Measurements from ENCODE around the gene PLCB1. TPM values are rescaled to one million over a fixed set of nuclear protein-coding genes. Genes with fewer than 3 reads are reported as not detected.

PLCB1 gene
- total RNA-seq, 1 donor from 2014 or later: 13.6 TPM

DNA sequence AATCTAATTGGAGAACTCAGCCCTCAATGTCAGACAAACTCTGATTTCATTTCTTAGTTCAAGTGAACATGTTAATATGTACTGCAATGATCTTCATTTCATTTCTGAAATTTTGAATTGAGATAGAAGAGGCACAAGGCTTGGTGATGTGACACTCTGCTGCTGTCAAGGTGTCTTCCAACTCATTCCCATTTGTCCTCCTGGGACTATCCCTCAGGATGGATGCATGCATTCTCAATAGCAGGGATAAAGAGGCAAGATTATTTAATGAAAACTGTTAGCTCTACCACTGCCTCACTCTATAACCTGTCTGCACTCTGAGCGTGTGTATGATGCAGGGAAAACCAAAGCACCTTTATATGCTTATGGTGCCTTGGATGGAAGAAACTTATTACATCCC, 78.7 kb downstream of the PLCB1 start:
- DNase-seq (ENCODE audit: low read depth, low spot score): no peak

DNA sequence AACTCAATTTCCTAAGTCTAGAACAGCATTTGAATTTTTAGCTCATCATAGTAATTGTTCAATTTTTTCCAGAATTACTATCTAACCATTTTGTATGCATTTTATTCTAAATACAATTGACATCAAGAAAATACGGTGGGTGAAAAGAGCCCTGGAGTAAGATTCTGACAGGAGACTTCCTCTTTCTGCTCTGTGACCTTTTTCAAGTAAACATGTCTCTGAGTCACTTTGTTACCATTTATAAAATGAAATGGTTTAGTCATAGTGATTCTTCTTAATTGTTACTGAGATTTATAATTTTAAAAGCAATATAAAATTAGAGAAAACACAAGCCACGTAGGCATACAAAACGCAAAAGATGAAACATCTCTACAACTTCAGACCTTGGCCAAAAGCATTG, 80.2 kb downstream of the PLCB1 start:
- DNase-seq (ENCODE audit: low read depth, low spot score): no peak

DNA sequence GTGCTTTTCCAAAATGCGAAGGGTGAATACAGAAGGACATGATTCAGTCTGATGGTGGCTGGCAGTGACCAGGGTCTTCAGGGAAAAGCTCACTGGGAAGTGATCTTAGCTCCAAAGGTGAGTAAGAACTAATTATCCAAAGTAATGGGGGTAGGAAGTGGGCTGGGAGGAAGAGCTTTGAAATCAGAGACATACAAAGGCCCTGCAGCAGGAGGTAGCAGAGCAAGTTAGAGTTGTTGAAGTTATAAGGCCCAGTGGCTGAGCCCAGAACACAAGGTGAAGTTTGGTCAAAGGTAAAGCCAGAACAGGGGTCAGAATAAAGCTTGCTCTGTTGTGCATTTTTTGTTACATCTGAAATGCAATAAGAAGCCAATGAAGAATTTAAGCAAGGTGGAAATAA, 81.2 kb downstream of the PLCB1 start:
- DNase-seq (ENCODE audit: low read depth, low spot score): no peak

DNA sequence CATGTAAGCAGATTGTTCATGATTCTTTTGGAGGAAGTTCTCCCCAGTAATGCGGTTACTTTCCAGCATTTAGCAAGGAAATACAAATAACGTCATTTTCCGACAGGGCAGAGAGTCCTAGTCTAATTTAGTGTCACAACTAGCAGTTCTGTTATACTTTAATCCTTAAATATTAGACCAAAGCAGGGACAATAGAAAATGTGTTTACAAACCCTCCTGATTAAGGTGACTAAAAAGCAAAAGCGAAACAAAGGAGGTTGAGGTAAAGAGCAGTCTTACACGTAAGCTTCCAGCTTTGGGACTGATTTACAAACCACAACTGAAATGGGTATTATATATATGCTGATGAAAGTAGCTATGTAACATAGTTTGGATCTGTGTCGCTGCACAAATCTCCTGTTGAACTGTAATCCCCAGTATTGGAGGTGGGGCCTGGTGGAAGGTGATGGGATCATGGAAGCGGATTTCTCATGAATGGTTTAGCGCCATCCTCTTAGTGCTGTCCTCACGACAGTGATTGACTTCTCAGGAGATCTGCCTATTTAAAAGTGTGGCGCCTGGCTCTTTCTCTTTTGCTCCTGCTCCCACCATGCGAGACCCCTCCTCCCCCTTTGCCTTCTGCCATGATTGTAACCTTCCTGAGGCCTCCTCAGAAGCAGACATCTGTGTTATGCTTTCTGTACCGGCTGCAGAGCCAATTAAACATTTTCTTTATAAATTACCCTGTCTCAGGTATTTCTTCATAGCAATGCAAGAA, 81.9 kb downstream of the PLCB1 start:
- DNase-seq (ENCODE audit: low read depth, low spot score): no peak

DNA sequence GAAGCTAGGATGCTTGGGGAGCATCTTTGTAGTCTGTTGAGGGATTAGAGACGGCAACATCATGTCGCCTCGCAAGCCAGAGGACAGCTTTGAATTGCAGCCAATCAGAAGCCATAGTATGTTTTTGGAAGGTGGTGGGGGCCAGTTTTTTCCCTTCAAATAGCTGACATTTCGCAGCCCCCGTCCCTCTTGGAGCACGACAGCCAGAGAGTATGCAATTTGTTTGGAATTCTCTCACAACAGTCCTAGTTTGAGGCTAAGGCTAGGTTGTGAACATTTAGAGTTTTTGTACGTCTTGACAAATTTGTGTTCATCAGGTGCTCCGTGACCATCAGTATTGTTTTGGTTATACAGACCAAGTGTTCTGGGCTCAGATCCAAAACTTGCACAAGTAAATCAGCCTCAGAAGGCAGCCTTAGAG, 83.3 kb downstream of the PLCB1 start:
- peak; percentile 2 for DNase-seq (ENCODE audit: low read depth, low spot score)

DNA sequence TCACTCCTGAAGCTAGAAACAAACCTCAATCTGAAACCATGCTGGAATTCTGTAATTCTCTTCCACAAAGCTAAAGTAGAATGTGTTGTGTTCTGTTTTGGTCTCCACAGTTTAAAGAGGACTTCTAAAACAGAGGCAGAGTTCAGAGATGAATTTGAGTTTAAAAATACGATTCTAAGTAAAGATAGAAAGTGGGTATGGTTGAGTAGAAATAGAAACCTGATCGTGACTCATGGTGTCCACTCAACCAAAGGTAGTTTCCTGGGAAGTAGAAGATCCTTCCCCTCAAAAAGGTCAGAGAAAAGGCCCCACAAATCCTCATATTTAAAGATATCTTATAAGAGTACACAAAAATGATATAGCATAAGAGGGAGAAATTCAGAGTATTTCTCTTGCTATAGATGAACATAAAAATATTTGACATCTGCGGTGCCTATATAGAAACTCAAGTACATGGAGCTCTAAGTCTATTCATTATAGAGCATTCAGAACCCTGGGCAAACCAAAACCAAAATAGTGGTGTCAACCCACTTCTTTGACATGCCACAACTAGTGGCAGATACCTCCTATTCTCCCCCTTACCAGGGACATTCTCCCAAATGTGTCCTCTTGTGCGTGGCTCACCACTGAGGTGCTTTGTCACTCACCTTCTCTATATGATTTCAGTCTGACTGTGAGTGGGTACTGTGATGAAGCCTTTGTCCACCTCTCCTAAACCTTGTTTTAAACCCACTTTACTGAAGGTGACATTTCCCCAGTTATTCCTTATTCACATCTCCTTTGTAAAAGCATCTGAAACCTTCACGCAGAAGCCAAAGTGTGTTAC, 84.5 kb downstream of the PLCB1 start:
- DNase-seq (ENCODE audit: low read depth, low spot score): no peak

DNA sequence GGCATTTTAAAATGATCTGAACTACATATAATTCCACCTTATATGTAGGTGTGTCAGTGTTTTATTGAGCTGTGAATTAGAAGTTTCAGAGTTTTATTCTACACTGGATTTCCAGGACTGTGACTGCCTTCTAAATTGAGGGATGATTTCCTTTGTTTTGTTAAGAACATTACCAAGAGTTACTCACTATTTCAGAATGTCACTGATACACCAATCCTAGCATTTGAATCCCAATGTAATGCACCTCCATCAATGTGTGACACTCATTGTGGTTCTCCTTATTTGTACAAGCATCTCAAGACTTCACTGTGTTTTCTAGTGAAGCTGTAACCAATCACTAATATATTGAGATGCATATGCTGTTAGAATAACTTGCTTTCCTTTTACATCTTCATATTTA, 86.8 kb downstream of the PLCB1 start:
- no peak for DNase-seq (ENCODE audit: low read depth, low spot score)

DNA sequence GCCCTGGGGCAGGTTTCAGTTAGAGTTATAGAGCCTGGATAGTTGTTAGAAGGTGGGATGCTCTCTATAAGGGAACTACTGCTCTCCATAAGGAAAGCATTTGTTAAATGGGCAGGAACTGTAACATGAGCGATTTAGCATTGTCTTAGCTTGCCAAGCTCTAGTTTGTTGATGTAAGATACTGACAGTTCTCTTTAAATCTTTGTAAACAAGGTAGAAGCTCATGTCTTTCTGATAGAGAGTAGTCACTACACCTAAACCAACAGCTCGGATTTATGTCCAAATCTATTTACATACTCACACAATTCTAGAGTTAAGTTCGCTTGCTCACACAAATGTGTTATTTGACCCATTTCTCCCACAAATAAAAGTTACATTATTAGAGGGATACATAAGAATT, 87.3 kb downstream of the PLCB1 start:
- DNase-seq (ENCODE audit: low read depth, low spot score): no peak

DNA sequence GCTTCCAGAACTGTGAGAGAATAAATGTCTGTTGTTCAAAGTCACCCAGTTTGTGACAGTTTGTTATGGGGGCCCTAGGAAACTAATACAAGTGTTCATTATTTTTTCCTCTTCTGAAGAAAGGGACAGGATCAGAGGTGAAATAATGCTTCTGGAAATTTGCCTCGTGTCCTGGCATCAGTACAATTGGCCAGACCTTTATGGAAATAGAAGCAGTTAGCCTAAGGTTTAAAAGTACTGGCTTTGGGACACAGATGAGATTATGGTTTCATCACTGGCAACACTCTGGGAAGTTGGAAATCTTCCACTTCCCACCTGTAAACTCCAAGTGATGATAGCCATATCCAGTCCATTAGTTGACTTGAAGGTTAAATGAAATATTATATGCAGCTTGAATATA, 88.7 kb downstream of the PLCB1 start:
- DNase-seq (ENCODE audit: low read depth, low spot score): no peak

DNA sequence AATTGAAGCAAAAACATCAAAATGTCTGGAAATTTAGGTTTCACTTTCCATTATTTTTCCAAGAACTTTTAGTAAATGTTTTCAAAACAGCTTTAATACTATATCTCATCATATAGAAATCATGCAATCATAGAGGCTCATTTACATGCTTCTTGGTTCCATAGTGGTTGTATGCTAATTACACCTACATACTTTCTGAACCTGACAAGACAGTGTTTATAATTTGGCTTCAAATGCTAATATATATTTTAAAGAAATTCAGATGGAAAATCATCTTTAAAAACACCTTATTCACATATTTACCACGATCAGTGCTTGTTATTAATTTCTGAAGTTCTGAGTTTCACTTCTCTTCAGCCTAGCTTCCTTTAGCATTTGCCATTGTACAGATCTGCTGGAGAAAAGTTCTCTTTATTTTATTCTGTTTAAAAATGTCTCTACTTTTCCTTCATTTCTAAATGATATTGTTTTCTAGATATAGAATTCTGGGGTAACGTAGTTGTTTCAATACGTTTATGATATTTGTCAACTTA, 89.9 kb downstream of the PLCB1 start:
- no peak for DNase-seq (ENCODE audit: low read depth, low spot score)

DNA sequence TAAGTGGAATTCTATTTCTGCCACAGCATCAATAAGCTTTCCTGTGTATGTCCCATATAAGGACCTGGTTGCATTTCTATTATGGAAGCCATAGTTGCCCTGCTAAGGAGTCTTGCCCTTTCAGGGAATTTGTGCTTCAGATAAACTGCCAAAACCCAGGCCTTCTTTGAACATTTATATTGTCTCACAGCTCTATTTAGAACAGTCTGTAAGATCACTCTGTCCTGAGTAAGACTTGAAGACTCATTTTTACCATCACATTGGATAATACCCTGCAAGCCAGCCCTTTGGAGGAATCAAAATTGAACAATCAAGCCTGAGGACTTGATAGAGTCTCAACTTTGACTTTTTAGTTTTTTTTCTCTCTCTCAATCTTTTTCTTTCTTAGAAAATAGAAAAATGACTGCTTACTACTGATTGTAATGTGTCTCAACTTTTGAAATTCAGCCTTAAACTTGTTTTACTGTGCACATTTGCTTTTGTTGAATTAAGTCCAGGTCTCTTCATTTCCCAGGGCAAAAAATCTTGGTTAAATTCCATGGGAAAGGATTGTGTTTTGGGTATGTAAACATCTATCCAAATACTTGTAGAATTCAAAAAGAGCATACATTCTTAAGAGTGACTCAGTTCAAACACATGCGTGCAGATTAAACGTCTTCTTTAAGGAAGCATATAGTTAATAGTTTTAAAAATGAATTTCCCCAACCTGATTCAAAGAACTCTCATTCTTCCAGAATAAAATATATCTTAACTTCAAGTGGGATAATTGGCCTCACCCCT, 91.2 kb downstream of the PLCB1 start:
- DNase-seq (ENCODE audit: low read depth, low spot score): peak; percentile 24

DNA sequence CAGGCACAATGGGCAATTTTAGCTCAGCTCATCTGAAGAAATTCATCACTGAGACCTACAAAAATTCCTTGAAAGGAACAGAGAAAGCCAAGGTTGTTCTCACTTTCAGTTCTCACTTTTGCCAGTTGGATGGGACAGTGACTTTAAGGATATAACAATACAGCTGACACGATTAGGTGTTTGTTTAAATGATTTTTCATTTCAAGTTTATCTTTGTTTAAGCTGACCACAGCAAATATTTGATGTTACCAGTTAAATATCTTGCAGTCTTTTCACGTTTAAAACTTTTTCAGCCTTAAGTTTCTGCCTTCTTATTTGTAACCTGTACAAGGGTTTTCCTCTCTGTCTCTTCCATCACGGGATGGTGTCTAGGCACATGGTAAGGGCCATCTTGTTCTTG, 93.6 kb downstream of the PLCB1 start:
- no peak for DNase-seq (ENCODE audit: low read depth, low spot score)

DNA sequence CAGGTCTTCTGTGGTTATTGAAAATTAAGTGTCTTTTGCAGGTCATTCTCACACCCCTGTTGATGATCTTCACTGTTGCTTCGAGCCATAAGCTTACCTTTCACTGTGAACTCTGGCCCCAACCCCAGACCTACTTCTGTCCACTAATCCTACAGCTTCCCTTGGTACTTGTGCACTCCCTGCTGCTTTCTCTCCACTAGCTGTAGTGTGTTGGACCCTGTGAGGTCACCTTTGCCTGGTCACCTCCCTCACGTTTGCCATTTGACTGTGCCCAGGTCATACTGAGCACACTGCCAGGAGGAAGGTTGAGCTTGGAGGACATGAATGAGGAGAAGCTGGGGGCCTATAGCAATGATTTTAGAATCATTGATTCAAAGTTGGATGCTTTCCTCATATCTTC, 94.0 kb downstream of the PLCB1 start:
- DNase-seq (ENCODE audit: low read depth, low spot score): no peak

DNA sequence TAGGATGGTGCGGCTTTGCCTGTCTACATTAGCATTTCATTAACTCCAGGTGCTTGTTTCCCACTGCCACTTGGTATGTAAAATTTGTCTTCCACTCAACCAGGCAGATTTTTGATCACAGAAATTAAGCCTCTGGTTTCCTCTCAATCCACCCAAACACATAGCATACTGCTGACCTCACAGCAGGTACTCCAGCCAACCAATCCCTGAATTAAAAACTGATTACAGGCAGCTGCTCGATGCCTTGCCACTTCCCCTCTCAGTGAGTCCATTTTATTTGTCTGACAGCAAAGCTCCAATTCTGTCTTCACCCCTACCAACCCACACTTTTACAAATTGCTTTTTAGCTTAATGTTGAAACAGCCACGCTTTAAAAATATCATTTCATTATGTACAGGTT, 95.2 kb downstream of the PLCB1 start:
- DNase-seq (ENCODE audit: low read depth, low spot score): no peak

DNA sequence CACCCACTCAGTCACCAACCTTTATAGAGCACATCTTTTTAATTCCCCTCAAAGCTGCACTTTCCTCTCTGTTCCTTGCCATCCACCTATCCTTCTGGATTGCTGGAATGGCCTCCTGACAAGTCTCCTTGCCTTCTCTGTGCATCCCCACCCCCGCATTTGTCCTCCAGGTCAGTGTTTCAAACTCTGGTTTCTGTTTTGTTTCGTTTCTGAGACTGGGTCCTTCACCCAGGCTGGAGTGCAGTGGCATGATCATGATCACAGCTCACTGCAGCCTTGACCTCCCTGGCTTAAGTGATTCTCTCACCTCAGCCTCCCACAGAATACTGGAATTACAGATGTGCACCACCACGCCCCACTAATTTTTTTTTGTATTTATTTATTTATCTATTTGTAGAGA, 96.2 kb downstream of the PLCB1 start:
- no peak for DNase-seq (ENCODE audit: low read depth, low spot score)

DNA sequence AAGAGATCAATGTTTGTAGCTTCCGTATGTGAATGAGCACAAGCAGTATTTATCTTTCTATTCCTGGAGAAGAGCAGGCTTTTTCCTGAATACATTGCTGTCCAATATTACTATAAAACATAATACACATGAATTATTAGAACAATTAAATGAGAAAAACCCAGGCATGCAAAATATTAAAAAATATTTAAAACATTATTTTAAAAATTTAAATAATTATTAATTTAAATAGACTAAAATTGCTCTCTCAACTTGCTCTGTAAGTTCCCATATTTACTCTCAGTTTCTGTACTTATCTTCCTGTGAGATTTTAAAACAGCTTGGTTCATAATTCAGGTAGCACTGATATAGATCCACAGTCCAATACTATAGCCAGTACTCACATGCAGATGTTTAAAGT, 97.0 kb downstream of the PLCB1 start:
- DNase-seq (ENCODE audit: low read depth, low spot score): no peak

DNA sequence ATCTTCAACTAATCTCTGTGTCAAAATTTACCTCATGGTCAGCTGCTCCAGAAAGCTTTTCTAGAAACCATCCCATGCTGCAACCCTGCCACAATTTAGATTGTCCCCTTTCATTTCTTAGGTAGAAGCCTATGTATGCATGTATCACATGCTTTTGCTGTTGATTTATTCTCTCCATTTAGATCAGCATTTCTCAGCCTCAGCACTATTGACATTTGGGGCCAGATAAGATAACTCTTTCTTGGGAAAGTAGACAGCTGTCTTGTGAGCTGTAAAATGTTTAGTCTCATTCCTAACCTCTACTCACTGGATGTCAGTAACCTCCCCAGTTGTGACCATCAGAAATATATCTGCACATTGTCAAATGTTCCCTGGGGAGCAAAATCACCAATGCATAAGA, 99.0 kb downstream of the PLCB1 start:
- no peak for DNase-seq (ENCODE audit: low read depth, low spot score)

DNA sequence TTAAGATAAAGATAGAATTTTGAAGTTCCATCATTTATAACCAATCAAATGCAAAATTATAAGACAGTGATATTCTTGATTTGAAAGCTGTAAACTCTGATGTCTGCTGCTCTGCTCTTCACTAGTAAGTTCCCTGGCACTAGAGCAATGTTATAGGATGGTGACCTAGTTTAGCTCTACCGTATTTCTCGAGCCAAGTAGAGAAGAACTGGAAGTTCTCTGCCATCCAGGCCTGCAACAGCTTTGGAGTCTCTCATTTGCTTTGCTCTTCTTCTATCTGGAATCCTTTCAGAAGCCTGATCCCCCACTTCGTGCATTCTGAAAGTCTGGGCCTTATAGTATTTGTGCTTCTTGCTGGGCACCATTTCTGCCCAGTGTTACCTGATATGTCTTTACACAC, 100.3 kb downstream of the PLCB1 start:
- DNase-seq (ENCODE audit: low read depth, low spot score): no peak

DNA sequence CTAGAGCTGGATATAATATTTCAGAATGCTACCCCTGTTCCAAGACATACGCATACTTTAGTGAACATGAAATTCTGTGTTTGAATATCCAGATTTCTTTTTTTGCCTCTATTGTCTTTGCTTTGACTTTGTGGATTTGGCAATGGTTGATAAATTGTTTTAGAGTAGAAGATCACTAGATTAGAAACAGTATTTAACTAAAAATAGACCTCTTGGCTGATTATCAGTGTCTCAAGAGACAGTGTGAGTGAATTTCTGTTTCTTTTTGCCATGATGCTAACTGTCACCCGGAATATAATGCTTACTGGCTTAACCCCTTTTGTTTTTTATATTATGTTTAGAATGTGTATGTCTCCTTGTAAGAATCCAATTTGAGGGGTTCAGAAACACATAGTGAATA, 102.5 kb downstream of the PLCB1 start:
- no peak for DNase-seq (ENCODE audit: low read depth, low spot score)

DNA sequence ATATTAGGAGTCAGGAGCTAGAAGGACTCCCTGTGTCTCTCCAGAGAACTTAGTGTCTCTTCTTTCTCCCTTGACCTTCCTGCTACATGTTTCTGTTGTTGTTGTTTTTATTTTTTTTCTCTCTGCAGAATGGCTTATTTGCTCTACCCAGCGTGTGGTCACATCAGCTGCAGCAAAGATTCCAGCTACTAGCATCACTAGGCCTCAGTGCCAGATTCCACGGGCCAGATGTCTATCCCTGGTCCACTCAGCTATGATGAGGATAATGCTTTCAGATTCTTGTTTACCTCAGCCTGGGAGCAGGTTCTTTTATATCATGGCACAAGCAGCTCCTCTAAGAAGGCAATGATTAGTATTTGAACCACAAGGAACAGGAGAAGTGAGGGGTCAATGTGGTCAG, 110.0 kb downstream of the PLCB1 start:
- no peak for DNase-seq (ENCODE audit: low read depth, low spot score)

DNA sequence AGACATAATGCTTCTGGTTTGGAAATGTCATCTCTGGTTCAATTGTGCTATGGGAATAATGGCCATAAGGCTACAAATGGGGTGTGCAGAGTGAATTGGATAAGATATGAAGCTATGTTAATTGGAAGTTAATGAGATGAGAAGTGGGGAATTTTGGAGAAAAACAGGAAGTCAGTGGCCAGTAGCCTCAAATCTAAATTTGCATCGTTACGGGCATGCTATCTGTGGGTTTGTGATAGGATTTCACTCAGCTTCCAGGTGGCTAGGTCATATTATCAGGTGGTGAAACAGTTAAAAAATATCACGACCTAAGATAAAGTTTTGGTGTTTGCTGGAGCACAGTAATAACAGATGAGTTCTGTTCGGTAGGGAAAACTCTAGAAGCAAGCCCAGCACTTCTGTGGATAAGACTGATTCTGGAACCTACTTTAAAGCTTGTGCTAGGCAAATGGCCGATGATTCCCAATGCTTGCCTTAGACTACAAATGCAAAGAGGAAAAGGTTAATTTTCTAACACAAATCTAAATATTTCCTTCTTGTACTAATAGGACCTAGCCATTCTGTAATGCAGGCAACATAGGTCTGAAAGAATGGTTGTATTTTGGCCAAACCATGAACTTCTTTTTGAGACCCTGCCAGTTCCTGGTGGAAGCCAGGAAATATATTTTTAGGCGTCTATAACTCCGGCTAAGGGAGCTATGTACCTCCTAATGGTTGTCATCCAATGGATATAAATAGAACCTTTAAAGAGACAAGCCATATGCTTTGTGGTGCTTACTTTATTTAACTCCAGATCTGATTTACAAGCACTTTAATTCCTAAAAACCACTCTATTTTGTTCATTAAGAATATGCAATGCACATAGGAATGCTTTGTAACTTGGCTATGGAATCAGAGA, 111.0 kb downstream of the PLCB1 start:
- no peak for DNase-seq (ENCODE audit: low read depth, low spot score)

Data from pulmonary artery endothelial cell (primary cell).